HepG2 (cell line): ENCODE measurements around the gene SLC12A5. TPM values are rescaled to one million over a fixed set of nuclear protein-coding genes. Genes with fewer than 3 reads are reported as not detected.

Experiments
- FLYWCH1 ChIP-seq: sonication (generic); formaldehyde crosslinking; IDR thresholded peaks from 2 replicates; pipeline ENCODE4 v1.8.1; 2023; ENCODE audit warnings: mild to moderate bottlenecking, missing genetic modification reagents
- PITX1 ChIP-seq: sonication (generic); formaldehyde crosslinking; IDR thresholded peaks from 2 replicates; pipeline ENCODE4 v1.5.1; 2020; ENCODE audit warnings: mild to moderate bottlenecking, missing genetic modification reagents
- POLR2AphosphoS5 ChIP-seq: IDR thresholded peaks from 2 replicates; pipeline ENCODE4 v1.6.1; 2012; ENCODE audit warnings: low read depth, low read length
- PPARG ChIP-seq: conservative IDR thresholded peaks from 2 replicates; pipeline ENCODE4 v1.6.1; 2016; ENCODE audit warnings: missing biosample characterization, missing genetic modification reagents
- REXO4 ChIP-seq: sonication (generic); formaldehyde crosslinking; IDR thresholded peaks from 2 replicates; pipeline ENCODE4 v1.8.0; 2022; ENCODE audit warnings: missing genetic modification reagents, mild to moderate bottlenecking, borderline replicate concordance
- SMARCC2 ChIP-seq: fragments of 450-650 bp; IDR thresholded peaks from 2 replicates; pipeline ENCODE4 v1.6.1; 2017; ENCODE audit warnings: antibody characterized with exemption, mild to moderate bottlenecking
- SSRP1 ChIP-seq: IDR thresholded peaks from 2 replicates; pipeline ENCODE4 v1.6.1; 2016; ENCODE audit warnings: control low read depth
- TBX2 ChIP-seq: sonication (generic); formaldehyde crosslinking; IDR thresholded peaks from 2 replicates; pipeline ENCODE4 v1.5.0; 2020; ENCODE audit warnings: missing genetic modification reagents, mild to moderate bottlenecking, borderline replicate concordance
- ZNF230 ChIP-seq: sonication (generic); formaldehyde crosslinking; IDR thresholded peaks from 2 replicates; pipeline ENCODE4 v1.4.0; 2020; ENCODE audit warnings: mild to moderate bottlenecking, missing genetic modification reagents
- ZNF232 ChIP-seq: sonication (generic); formaldehyde crosslinking; IDR thresholded peaks from 2 replicates; pipeline ENCODE4 v1.4.0; 2020; ENCODE audit warnings: missing genetic modification reagents, borderline replicate concordance
- ZNF350 ChIP-seq: sonication (generic); formaldehyde crosslinking; IDR thresholded peaks from 2 replicates; pipeline ENCODE4 v1.4.0; 2020; ENCODE audit warnings: mild to moderate bottlenecking, low read depth, missing genetic modification reagents, borderline replicate concordance
- ZNF354B ChIP-seq: sonication (generic); formaldehyde crosslinking; IDR thresholded peaks from 2 replicates; pipeline ENCODE4 v1.8.0; 2022; ENCODE audit warnings: mild to moderate bottlenecking, missing genetic modification reagents
- polyA plus RNA-seq, 8 experiments: library from polyadenylated mRNA; depleted of rRNA in 3 of 8; stranded (reverse) in 7 of 8; unstranded in 1 of 8; fragments of >200 nt; fragmentation: Illumina TruSeq in 4 of 8; extraction: Trizol in 4 of 8; gene quantifications; 2 replicates each; pipeline versions ENCODE4 v1.2.1 to v1.2.3, GENCODE V29; 2011 to 2016; ENCODE audit warnings: low read depth in 4 of 8, missing spikeins in 1 of 8, mixed read lengths in 1 of 8; ENCODE audit not compliant: insufficient read depth in 1 of 8
- total RNA-seq, 5 experiments: library from RNA; depleted of rRNA; stranded (reverse); fragments of >200 nt; fragmentation: Illumina TruSeq; extraction: Trizol; gene quantifications; 2 replicates each; pipeline ENCODE4 v1.2.3, GENCODE V29; 2016; ENCODE audit warnings: low read depth in 1 of 5
- TF ChIP-seq, protein P1 (sequence below), 2 experiments: sonication (generic) in 1 of 2; formaldehyde crosslinking in 1 of 2; IDR thresholded peaks; 2 replicates each; pipeline versions ENCODE4 v1.5.1 to v1.6.1; 2011 to 2020; ENCODE audit warnings: borderline replicate concordance in 1 of 2, low read depth in 1 of 2, low read length in 1 of 2, mild to moderate bottlenecking in 1 of 2, missing genetic modification reagents in 1 of 2, moderate library complexity in 1 of 2
- TF ChIP-seq, protein P2 (sequence below), 2 experiments: sonication (generic) in 1 of 2; formaldehyde crosslinking in 1 of 2; IDR thresholded peaks; 2 replicates each; pipeline versions ENCODE4 v1.6.1 to v1.9.0; 2014 to 2022; ENCODE audit warnings: antibody characterized with exemption in 1 of 2, borderline replicate concordance in 1 of 2, inconsistent platforms in 1 of 2, low read depth in 1 of 2, missing genetic modification reagents in 1 of 2
- TF ChIP-seq, protein P3 (sequence below): sonication (generic); formaldehyde crosslinking; IDR thresholded peaks from 2 replicates; pipeline ENCODE4 v1.5.1; 2020; ENCODE audit warnings: missing genetic modification reagents, mild to moderate bottlenecking, borderline replicate concordance
- TF ChIP-seq, protein P4 (sequence below): sonication (generic); formaldehyde crosslinking; conservative IDR thresholded peaks from 2 replicates; pipeline ENCODE4 v1.8.0; 2022; ENCODE audit warnings: low read depth, missing genetic modification reagents

Gene SLC12A5
- total and polyA plus RNA-seq, 2 of the 13 experiments (the other 11 are each of a cell fraction or from before 2014, with no cell fraction given), result 4.3 to 5.4 TPM

DNA sequence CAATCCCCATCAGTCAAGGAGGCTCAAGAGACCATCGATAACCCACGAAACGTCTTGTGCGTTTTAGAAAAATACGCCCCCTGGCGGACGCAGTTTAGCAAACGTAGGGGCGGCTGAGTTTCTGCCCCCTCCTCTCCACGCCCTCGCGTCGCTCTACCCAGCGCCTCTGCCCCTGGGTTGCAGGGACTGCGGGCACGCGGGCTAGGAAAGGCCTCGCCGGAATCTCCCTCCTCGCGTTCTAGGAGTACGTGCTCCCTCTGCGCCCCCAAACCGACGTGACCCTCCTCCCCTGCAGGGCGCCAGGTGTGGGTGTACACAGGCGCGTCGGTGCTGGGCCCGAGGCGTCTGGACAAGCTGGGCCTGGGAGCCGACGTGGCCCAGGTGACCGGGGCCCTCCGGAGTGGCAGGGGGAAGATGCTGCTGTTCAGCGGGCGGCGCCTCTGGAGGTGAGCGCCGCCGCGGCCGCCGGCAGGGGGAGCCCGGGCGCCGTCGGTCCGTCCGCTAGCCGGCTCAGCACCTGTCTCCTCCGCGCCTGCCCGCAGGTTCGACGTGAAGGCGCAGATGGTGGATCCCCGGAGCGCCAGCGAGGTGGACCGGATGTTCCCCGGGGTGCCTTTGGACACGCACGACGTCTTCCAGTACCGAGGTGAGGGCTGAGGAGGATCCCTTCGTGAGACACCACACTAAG, 15.0 kb upstream of the SLC12A5 start (continued):
- TF ChIP-seq, protein P1, sequence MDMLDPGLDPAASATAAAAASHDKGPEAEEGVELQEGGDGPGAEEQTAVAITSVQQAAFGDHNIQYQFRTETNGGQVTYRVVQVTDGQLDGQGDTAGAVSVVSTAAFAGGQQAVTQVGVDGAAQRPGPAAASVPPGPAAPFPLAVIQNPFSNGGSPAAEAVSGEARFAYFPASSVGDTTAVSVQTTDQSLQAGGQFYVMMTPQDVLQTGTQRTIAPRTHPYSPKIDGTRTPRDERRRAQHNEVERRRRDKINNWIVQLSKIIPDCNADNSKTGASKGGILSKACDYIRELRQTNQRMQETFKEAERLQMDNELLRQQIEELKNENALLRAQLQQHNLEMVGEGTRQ (IDR thresholded peaks at IDR 0.05; ENCODE audit: low read depth, low read length), result no peak
- TF ChIP-seq, protein P1 (CRISPR knock-in tag; IDR thresholded peaks at IDR 0.05; ENCODE audit: borderline replicate concordance), result no peak
- TF ChIP-seq PITX1 (CRISPR knock-in tag) (no peak; the same call in 1 of the 2 replicates), ZNF232 (CRISPR knock-in tag) (peak; percentile 87; the same call in 1 of the 2 replicates), TBX2 (peak; percentile 48), REXO4 (no peak), FLYWCH1 (CRISPR knock-in tag) (no peak), ZNF350 (CRISPR knock-in tag) (peak; percentile 56; the same call in 1 of the 2 replicates), SMARCC2 (no peak), SSRP1 (CRISPR knock-in tag) (no peak), ZNF354B (CRISPR knock-in tag) (no peak), PPARG (CRISPR knock-in tag) (peak; percentile 34; the same call in 1 of the 2 replicates), POLR2AphosphoS5 (no peak), ZNF230 (no peak; the same call in 1 of the 2 replicates)
- TF ChIP-seq, protein P2, sequence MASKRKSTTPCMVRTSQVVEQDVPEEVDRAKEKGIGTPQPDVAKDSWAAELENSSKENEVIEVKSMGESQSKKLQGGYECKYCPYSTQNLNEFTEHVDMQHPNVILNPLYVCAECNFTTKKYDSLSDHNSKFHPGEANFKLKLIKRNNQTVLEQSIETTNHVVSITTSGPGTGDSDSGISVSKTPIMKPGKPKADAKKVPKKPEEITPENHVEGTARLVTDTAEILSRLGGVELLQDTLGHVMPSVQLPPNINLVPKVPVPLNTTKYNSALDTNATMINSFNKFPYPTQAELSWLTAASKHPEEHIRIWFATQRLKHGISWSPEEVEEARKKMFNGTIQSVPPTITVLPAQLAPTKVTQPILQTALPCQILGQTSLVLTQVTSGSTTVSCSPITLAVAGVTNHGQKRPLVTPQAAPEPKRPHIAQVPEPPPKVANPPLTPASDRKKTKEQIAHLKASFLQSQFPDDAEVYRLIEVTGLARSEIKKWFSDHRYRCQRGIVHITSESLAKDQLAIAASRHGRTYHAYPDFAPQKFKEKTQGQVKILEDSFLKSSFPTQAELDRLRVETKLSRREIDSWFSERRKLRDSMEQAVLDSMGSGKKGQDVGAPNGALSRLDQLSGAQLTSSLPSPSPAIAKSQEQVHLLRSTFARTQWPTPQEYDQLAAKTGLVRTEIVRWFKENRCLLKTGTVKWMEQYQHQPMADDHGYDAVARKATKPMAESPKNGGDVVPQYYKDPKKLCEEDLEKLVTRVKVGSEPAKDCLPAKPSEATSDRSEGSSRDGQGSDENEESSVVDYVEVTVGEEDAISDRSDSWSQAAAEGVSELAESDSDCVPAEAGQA (IDR thresholded peaks at IDR 0.05; ENCODE audit: low read depth), result no peak
- TF ChIP-seq, protein P2 (CRISPR knock-in tag; IDR thresholded peaks at IDR 0.05; ENCODE audit: borderline replicate concordance), result no peak
- TF ChIP-seq, protein P3, sequence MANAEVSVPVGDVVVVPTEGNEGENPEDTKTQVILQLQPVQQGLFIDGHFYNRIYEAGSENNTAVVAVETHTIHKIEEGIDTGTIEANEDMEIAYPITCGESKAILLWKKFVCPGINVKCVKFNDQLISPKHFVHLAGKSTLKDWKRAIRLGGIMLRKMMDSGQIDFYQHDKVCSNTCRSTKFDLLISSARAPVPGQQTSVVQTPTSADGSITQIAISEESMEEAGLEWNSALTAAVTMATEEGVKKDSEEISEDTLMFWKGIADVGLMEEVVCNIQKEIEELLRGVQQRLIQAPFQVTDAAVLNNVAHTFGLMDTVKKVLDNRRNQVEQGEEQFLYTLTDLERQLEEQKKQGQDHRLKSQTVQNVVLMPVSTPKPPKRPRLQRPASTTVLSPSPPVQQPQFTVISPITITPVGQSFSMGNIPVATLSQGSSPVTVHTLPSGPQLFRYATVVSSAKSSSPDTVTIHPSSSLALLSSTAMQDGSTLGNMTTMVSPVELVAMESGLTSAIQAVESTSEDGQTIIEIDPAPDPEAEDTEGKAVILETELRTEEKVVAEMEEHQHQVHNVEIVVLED (CRISPR knock-in tag), result peak; percentile 45; the same call in 1 of the 2 replicates
- TF ChIP-seq, protein P4, sequence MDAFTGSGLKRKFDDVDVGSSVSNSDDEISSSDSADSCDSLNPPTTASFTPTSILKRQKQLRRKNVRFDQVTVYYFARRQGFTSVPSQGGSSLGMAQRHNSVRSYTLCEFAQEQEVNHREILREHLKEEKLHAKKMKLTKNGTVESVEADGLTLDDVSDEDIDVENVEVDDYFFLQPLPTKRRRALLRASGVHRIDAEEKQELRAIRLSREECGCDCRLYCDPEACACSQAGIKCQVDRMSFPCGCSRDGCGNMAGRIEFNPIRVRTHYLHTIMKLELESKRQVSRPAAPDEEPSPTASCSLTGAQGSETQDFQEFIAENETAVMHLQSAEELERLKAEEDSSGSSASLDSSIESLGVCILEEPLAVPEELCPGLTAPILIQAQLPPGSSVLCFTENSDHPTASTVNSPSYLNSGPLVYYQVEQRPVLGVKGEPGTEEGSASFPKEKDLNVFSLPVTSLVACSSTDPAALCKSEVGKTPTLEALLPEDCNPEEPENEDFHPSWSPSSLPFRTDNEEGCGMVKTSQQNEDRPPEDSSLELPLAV (CRISPR knock-in tag), result peak; percentile 67; the same call in 1 of the 2 replicates
